K562 (cell line): Measurements from ENCODE around the gene FASTK. TPM values are rescaled to one million over a fixed set of nuclear protein-coding genes. Genes with fewer than 3 reads are reported as not detected.
A peak's percentile ranks its signal among the peaks of the same experiment; 100 is the strongest.

Experiments
- ATAC-seq: fragments of 200-7000 bp; cut with Tn5 transposase; 3 replicates; pipeline ENCODE4 v1.9.1; 2020; ENCODE audit warnings: moderate library complexity
- BruUV-seq: library from RNA; stranded (reverse); fragments of 400-500 nt; replicated peaks from 2 replicates; lab custom pipeline; 2021; lab: Mats Ljungman, UMichigan
- CTCF ChIA-PET: fragments of 300-600 bp; formaldehyde crosslinking; extraction: SDS; loops from one replicate; lab custom pipeline; 2021; ENCODE audit warnings: low intra/inter-chr PET ratio; lab: Yijun Ruan, JAX
- POLR2A ChIA-PET: fragments of 300-600, 350-650 bp; sonication (Branson Sonifier 250); formaldehyde crosslinking; extraction: SDS; loops from one replicate; lab custom pipeline; 2021; ENCODE audit warnings: antibody characterized with exemption, inconsistent platforms; lab: Yijun Ruan, JAX
- DNase-seq, 4 experiments: peaks; one replicate each; pipeline versions ENCODE4 v3.0.0 to v3.0.0-alpha.2; 2011 to 2018; ENCODE audit warnings: low spot score in 3 of 4, mixed read lengths in 3 of 4; ENCODE audit errors: extremely low read depth in 1 of 4
- FAIRE-seq: peaks from 2 replicates; lab custom pipeline; 2011; peaks lifted over from hg19 to GRCh38; lab: Jason Lieb, UNC
- H2AFZ ChIP-seq: 2 replicates; pipeline ENCODE4 v1.6.0; 2011; ENCODE audit warnings: low read depth, low read length, control low read depth, inconsistent platforms
- H3K27ac ChIP-seq: fragments of 200-600 bp; 3 replicates; pipeline ENCODE4 v1.8.0; 2011; ENCODE audit warnings: low read depth, mild to moderate bottlenecking, control low read depth, inconsistent platforms, low read length, moderate library complexity, mixed read lengths; ENCODE audit errors: extremely low read depth
- H3K27me3 ChIP-seq, 2 experiments: fragments of 300-600 bp in 1 of 2; 2 replicates in 1 of 2; 3 replicates in 1 of 2; pipeline versions ENCODE4 v1.6.0 to v1.8.0; 2011; ENCODE audit warnings: inconsistent platforms in 2 of 2, low read length in 2 of 2, mild to moderate bottlenecking in 1 of 2, mixed read lengths in 1 of 2, moderate library complexity in 1 of 2; ENCODE audit not compliant: control insufficient read depth in 2 of 2, insufficient read depth in 2 of 2
- H3K36me3 ChIP-seq: fragments of 300-600 bp; 3 replicates; pipeline ENCODE4 v1.8.0; 2011; ENCODE audit warnings: mild to moderate bottlenecking, low read length, inconsistent platforms; ENCODE audit not compliant: control insufficient read depth, insufficient read depth
- H3K4me1 ChIP-seq, 2 experiments: fragments of 200-600 bp in 1 of 2; replicated peaks in 1 of 2; 2 replicates in 1 of 2; 3 replicates in 1 of 2; pipeline versions ENCODE4 v1.5.1 to v1.8.0; 2011; ENCODE audit warnings: inconsistent platforms in 2 of 2, low read length in 2 of 2, mild to moderate bottlenecking in 1 of 2, mixed read lengths in 1 of 2, moderate library complexity in 1 of 2; ENCODE audit not compliant: control insufficient read depth in 2 of 2, insufficient read depth in 2 of 2
- H3K4me2 ChIP-seq: 2 replicates; pipeline ENCODE4 v1.6.1; 2011; ENCODE audit warnings: low read length, control low read depth, inconsistent platforms, mixed read lengths; ENCODE audit not compliant: insufficient read depth
- H3K4me3 ChIP-seq: fragments of 200-600 bp; sonication (generic), shearing (Covaris generic); 2 replicates; pipeline ENCODE4 v1.5.1; 2016; ENCODE audit warnings: control low read depth, inconsistent platforms
- H3K79me2 ChIP-seq: fragments of 200-600 bp; 3 replicates; pipeline ENCODE4 v1.8.0; 2011; ENCODE audit warnings: low read length, inconsistent platforms; ENCODE audit not compliant: control insufficient read depth, insufficient read depth
- H3K9ac ChIP-seq, 2 experiments: 2 replicates each; pipeline versions ENCODE4 v1.6.0 to v1.6.1; 2011; ENCODE audit warnings: low read depth in 2 of 2, low read length in 2 of 2, control low read depth in 1 of 2, inconsistent platforms in 1 of 2, mild to moderate bottlenecking in 1 of 2, mixed read lengths in 1 of 2; ENCODE audit not compliant: insufficient read depth in 1 of 2
- H3K9me1 ChIP-seq: one replicate; pipeline ENCODE4 v1.6.0; 2011; ENCODE audit warnings: inconsistent platforms, mild to moderate bottlenecking, low read length, moderate library complexity; ENCODE audit not compliant: control insufficient read depth, insufficient read depth
- H3K9me3 ChIP-seq: replicated peaks from 2 replicates; pipeline ENCODE4 v1.5.1; 2011; ENCODE audit warnings: low read depth, low read length, inconsistent platforms; ENCODE audit not compliant: control insufficient read depth, insufficient read depth
- H4K20me1 ChIP-seq: replicated peaks from 2 replicates; pipeline ENCODE4 v1.6.1; 2011; ENCODE audit warnings: low read length, inconsistent platforms, mixed read lengths; ENCODE audit not compliant: control insufficient read depth, insufficient read depth
- CTBP1 ChIP-seq: fragments of 450-650 bp; IDR thresholded peaks from 2 replicates; pipeline ENCODE4 v1.6.1; 2016; ENCODE audit warnings: borderline replicate concordance
- GABPA ChIP-seq: fragments of 200-800 bp; sonication (Bioruptor generic); conservative IDR thresholded peaks from 2 replicates; pipeline ENCODE4 v1.6.1; 2016; ENCODE audit warnings: low read depth, missing genetic modification characterization, missing compliant biosample characterization
- MED1 ChIP-seq: sonication (generic); formaldehyde crosslinking; IDR thresholded peaks from 2 replicates; pipeline ENCODE4 v1.8.1; 2023; ENCODE audit warnings: missing genetic modification reagents, borderline replicate concordance
- RBM17 ChIP-seq: fragments of 200-400 bp; formaldehyde crosslinking; IDR thresholded peaks from 2 replicates; pipeline ENCODE4 v1.6.1; 2017; ENCODE audit warnings: low read depth, mild to moderate bottlenecking, low read length, borderline replicate concordance
- ZNF41 ChIP-seq: fragments of 250-450 bp; sonication (Bioruptor Pico); conservative IDR thresholded peaks from 2 replicates; pipeline ENCODE4 v1.4.0; 2020; ENCODE audit warnings: mild to moderate bottlenecking
- WGBS: fragments of 100-300 bp; shearing (Covaris generic); methylation state at CpG from one replicate; pipeline ENCODE4 v1.1.6; 2016; ENCODE audit warnings: low coverage, mixed read lengths; ENCODE audit not compliant: insufficient coverage; ENCODE audit errors: missing lambda C conversion rate; 5-methylcytosine and 5-hydroxymethylcytosine counted together
- in situ Hi-C: fragments of 300-500 bp; cut with MboI; formaldehyde crosslinking; loops from 4 replicates; pipeline ENCODE4 v1.15.0; 2018; ENCODE audit warnings: inconsistent platforms, mixed read lengths
- intact Hi-C: fragments of 100-400 bp; cut with micrococcal nuclease; formaldehyde crosslinking; loops from 2 replicates; pipeline ENCODE4 v1.14.2; 2022
- polyA plus RNA-seq, 8 experiments: library from polyadenylated mRNA; depleted of rRNA in 4 of 8; stranded (reverse) in 5 of 8; unstranded in 3 of 8; fragments of >200 nt; fragmentation: Nextera tagmentation in 2 of 8; fragmentation: Illumina TruSeq in 1 of 8; extraction: Ambion mirVana in 2 of 8; extraction: Trizol in 1 of 8; gene quantifications; 2 replicates each; pipeline versions ENCODE4 v1.2.1 to v1.2.3, GENCODE V29; 2011 to 2014; ENCODE audit warnings: inconsistent platforms in 1 of 8, missing spikeins in 1 of 8
- total RNA-seq, 7 experiments: library from RNA; depleted of rRNA in 6 of 7; stranded (reverse); fragments of >200 nt in 6 of 7; fragmentation: Illumina TruSeq in 2 of 7; extraction: Trizol in 2 of 7; gene quantifications; 2 replicates each; pipeline versions ENCODE4 v1.2.1 to v1.2.3, GENCODE V29; 2011 to 2021; ENCODE audit warnings: low replicate concordance in 1 of 7
- TF ChIP-seq, protein P1 (sequence below): sonication (generic); formaldehyde crosslinking; IDR thresholded peaks from 2 replicates; pipeline ENCODE4 v1.4.0; 2020; ENCODE audit warnings: mild to moderate bottlenecking, missing genetic modification reagents
- TF ChIP-seq, protein P2 (sequence below), 2 experiments: fragments of 450-650 bp; IDR thresholded peaks; 2 replicates each; pipeline ENCODE4 v1.6.1; 2018; ENCODE audit warnings: mild to moderate bottlenecking in 2 of 2, low read depth in 1 of 2; ENCODE audit not compliant: partially characterized antibody in 2 of 2

The FASTK gene
- total and polyA plus RNA-seq, 9 of the 15 experiments (the other 6 are each of a cell fraction or from before 2014, with no cell fraction given): 0.51 to 150 (median 48.2) TPM

DNA sequence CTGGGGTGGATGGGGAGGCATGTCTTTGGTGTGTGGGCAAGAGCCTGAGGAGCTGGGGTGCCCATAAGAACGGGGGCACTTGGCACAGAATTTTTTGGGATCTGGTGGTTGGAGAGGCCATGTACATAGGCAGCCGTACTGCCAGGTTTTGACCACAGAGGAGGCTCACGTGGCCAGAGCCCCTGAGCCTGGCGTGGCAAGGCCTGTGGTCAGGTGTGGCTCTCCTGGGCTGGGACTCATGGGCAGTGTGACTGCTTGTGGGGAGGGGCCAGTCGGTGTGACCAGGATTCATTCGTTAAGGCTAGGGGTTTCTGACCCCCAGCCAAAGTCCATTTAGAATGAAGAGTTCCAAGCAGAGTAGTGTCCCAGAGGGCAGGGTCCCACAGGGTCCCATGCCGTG lies 43.9 kb upstream of the FASTK start:
- Histone ChIP-seq H3K4me3 (no peak overlapping the region), H4K20me1 (peaks cover 13% of the 10 kb centered on the region), H3K9ac (peak overlapping the region in 1 of 2 experiments; percentile 11; a peak in 1 of 4 replicates), H3K27me3 (no peaks in the 10 kb centered on the region; a peak in 1 of 5 replicates)
- ATAC-seq: no peak
- POLR2A ChIA-PET: interaction anchor here (0.9 to 1.0 kb wide), 4 partner anchors 15 to 120 kb away, joined by 3 to 7 read pairs (median 4); no protein-coding TSS in a partner anchor
- TF ChIP-seq GABPA (no peak), MED1 (CRISPR knock-in tag) (0 out of 2 replicates have a peak, but pooled peaks have one; percentile 53), ZNF41 (no peak), RBM17 (no peak), CTBP1 (no peak)
- TF ChIP-seq, protein P1, sequence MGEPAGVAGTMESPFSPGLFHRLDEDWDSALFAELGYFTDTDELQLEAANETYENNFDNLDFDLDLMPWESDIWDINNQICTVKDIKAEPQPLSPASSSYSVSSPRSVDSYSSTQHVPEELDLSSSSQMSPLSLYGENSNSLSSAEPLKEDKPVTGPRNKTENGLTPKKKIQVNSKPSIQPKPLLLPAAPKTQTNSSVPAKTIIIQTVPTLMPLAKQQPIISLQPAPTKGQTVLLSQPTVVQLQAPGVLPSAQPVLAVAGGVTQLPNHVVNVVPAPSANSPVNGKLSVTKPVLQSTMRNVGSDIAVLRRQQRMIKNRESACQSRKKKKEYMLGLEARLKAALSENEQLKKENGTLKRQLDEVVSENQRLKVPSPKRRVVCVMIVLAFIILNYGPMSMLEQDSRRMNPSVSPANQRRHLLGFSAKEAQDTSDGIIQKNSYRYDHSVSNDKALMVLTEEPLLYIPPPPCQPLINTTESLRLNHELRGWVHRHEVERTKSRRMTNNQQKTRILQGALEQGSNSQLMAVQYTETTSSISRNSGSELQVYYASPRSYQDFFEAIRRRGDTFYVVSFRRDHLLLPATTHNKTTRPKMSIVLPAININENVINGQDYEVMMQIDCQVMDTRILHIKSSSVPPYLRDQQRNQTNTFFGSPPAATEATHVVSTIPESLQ (CRISPR knock-in tag): 0 out of 2 replicates have a peak, but pooled peaks have one; percentile 9
- TF ChIP-seq, protein P2, sequence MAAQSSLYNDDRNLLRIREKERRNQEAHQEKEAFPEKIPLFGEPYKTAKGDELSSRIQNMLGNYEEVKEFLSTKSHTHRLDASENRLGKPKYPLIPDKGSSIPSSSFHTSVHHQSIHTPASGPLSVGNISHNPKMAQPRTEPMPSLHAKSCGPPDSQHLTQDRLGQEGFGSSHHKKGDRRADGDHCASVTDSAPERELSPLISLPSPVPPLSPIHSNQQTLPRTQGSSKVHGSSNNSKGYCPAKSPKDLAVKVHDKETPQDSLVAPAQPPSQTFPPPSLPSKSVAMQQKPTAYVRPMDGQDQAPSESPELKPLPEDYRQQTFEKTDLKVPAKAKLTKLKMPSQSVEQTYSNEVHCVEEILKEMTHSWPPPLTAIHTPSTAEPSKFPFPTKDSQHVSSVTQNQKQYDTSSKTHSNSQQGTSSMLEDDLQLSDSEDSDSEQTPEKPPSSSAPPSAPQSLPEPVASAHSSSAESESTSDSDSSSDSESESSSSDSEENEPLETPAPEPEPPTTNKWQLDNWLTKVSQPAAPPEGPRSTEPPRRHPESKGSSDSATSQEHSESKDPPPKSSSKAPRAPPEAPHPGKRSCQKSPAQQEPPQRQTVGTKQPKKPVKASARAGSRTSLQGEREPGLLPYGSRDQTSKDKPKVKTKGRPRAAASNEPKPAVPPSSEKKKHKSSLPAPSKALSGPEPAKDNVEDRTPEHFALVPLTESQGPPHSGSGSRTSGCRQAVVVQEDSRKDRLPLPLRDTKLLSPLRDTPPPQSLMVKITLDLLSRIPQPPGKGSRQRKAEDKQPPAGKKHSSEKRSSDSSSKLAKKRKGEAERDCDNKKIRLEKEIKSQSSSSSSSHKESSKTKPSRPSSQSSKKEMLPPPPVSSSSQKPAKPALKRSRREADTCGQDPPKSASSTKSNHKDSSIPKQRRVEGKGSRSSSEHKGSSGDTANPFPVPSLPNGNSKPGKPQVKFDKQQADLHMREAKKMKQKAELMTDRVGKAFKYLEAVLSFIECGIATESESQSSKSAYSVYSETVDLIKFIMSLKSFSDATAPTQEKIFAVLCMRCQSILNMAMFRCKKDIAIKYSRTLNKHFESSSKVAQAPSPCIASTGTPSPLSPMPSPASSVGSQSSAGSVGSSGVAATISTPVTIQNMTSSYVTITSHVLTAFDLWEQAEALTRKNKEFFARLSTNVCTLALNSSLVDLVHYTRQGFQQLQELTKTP (IDR thresholded peaks at IDR 0.05; ENCODE audit: low read depth in 1 of 2, partially characterized antibody in 2 of 2): peak in 1 of 2 experiments; percentile 3
- TF ChIP-seq, all 486 proteins: peak for 3
- intact Hi-C loops: loop anchor here (1.0 to 2.0 kb wide), 3 partner anchors 48 to 178 kb away; no protein-coding TSS in a partner anchor
- Histone ChIP-seq H3K27ac (no peak overlapping the region; the same call in 2 of the 3 replicates), H3K4me2 (no peak overlapping the region), H3K79me2 (peaks cover 10% of the 10 kb centered on the region; the same call in 2 of the 3 replicates), H3K36me3 (peaks cover 95% of the 10 kb centered on the region), H3K4me1 (peaks cover 0 to 51% of the 10 kb centered on the region in 2 experiments; a peak in 1 of 5 replicates), H3K9me3 (no peaks in the 10 kb centered on the region), H3K9me1 (peaks cover 5% of the 10 kb centered on the region), H2AFZ (no peak overlapping the region)
- in situ Hi-C loops: no loop called here
- DNase-seq (no peak), FAIRE-seq (no peak)
- WGBS: 92% methylated on average over 7 of the region's 7 CpGs
- BruUV-seq: no TSS peak
- CTCF ChIA-PET: interaction anchor here (0.6 to 4.4 kb wide), 7 partner anchors 10 to 179 kb away, joined by 3 to 74 read pairs (median 11); partner anchors contain the start of gene GBX1
